Pancreas (tissue), 10 donors: ENCODE measurements around the gene NUDT5. TPM values are rescaled to one million over a fixed set of nuclear protein-coding genes. Genes with fewer than 3 reads are reported as not detected.

Source experiments
- ATAC-seq, 4 donors: fragments of 200-7000 bp; cut with Tn5 transposase; one replicate each; pipeline versions ENCODE4 v1.8.0 to v1.9.1; 2020; ENCODE audit warnings: mild to moderate bottlenecking in 4 of 4, moderate library complexity in 4 of 4
- DNase-seq, 6 donors: peaks; one replicate each; pipeline ENCODE4 v3.0.0-alpha.2; 2020
- FAIRE-seq: peaks from 2 replicates; lab custom pipeline; 2012; peaks lifted over from hg19 to GRCh38; lab: Jason Lieb, UNC
- H3K27ac ChIP-seq, 4 donors: fragments of 200-600 bp; sonication (generic); 1 replicate in 3 of 4; 2 replicates in 1 of 4; pipeline versions ENCODE4 v1.5.0 to v1.8.0; 2020
- H3K27me3 ChIP-seq, 4 donors: fragments of 200-600 bp; one replicate each; pipeline ENCODE4 v1.8.0; 2021
- H3K36me3 ChIP-seq, 3 donors: fragments of 200-600 bp; sonication (generic) in 1 of 3; one replicate each; pipeline versions ENCODE4 v1.5.0 to v1.8.0; 2020 to 2021
- H3K4me1 ChIP-seq, 3 donors: fragments of 200-600 bp; one replicate each; pipeline ENCODE4 v1.8.0; 2021
- H3K4me3 ChIP-seq, 4 donors: fragments of 200-600 bp; sonication (generic) in 2 of 4; one replicate each; pipeline versions ENCODE4 v1.5.0 to v1.8.0; 2020 to 2021
- H3K9me3 ChIP-seq, 4 donors: fragments of 200-600 bp; one replicate each; pipeline ENCODE4 v1.8.0; 2021
- WGBS, 2 donors: extraction: QIAGEN DNeasy Blood & Tissue Kit; methylation state at CpG; one replicate each; pipeline ENCODE4 v1.1.7; 2013; 5-methylcytosine and 5-hydroxymethylcytosine counted together
- intact Hi-C, 3 donors: fragments of 100-400 bp; cut with DNase I; formaldehyde crosslinking; loops; one replicate each; pipeline versions ENCODE4 v1.11.1 to v1.14.2; 2022
- polyA plus RNA-seq, 2 donors: library from polyadenylated mRNA; stranded (reverse); fragments of 200-250 nt; gene quantifications; one replicate each; pipeline ENCODE4 v1.2.3, GENCODE V29; 2013
- total RNA-seq, 6 donors: library from RNA; stranded (reverse); fragmentation: NEBNext Ultra II Directional in 4 of 6; extraction: Animal tissue kit (Norgen Biotek cat#: 25700) in 4 of 6; gene quantifications; one replicate each; pipeline versions ENCODE4 v1.2.1 to v1.2.4, GENCODE V29; 2021 to 2023
- TF ChIP-seq, protein P1 (sequence below), 4 donors: fragments of 200-600 bp; sonication (generic) in 3 of 4; IDR thresholded peaks; one replicate each; pipeline versions ENCODE4 v1.5.0 to v1.8.0; 2021; ENCODE audit warnings: antibody characterized with exemption in 4 of 4
- donor health status: healthy with polysubstance abuse.
- donor health status: DM: no; HTN: no; CAD: no; lungs with moderate emphysema.
- donor health status: DM: no; HTN: no; CAD: no.
- donor health status: control.
- donor health status: control.
- donor health status: Bipolar disorder and iron deficiency.
- donor health status: DM: yes; HTN: yes; CAD: no.
- donor health status: DM: no; HTN: no; CAD: no.
- donor health status: DM: no; HTN: no; CAD: no.
- donor health status: DM: yes; HTN: yes; CAD: no.

The NUDT5 gene
- total and polyA plus RNA-seq, 8 donors, result 9.1 to 20.0 (median 18.1) TPM

GRCh38 chr10:12191715-12192114, 4.0 kb downstream of the NUDT5 start:
- Histone ChIP-seq H3K9me3 (no peaks in the 10 kb centered on the region), H3K36me3 (no peaks in the 10 kb centered on the region), H3K4me1 (peaks cover under 1 to 6% (median 1%) of the 10 kb centered on the region in 3 donors), H3K27me3 (no peaks in the 10 kb centered on the region), H3K27ac (no peak overlapping the region), H3K4me3 (no peak overlapping the region)
- TF ChIP-seq, protein P1, sequence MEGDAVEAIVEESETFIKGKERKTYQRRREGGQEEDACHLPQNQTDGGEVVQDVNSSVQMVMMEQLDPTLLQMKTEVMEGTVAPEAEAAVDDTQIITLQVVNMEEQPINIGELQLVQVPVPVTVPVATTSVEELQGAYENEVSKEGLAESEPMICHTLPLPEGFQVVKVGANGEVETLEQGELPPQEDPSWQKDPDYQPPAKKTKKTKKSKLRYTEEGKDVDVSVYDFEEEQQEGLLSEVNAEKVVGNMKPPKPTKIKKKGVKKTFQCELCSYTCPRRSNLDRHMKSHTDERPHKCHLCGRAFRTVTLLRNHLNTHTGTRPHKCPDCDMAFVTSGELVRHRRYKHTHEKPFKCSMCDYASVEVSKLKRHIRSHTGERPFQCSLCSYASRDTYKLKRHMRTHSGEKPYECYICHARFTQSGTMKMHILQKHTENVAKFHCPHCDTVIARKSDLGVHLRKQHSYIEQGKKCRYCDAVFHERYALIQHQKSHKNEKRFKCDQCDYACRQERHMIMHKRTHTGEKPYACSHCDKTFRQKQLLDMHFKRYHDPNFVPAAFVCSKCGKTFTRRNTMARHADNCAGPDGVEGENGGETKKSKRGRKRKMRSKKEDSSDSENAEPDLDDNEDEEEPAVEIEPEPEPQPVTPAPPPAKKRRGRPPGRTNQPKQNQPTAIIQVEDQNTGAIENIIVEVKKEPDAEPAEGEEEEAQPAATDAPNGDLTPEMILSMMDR (IDR thresholded peaks at IDR 0.05), result no peak
- no peak for FAIRE-seq
- WGBS, 2 donors, result 49 to 51% methylated on average over 3 of the region's 3 CpGs
- intact Hi-C loops, result no loop called here
- no peak for ATAC-seq
- DNase-seq, result no peak

DNA sequence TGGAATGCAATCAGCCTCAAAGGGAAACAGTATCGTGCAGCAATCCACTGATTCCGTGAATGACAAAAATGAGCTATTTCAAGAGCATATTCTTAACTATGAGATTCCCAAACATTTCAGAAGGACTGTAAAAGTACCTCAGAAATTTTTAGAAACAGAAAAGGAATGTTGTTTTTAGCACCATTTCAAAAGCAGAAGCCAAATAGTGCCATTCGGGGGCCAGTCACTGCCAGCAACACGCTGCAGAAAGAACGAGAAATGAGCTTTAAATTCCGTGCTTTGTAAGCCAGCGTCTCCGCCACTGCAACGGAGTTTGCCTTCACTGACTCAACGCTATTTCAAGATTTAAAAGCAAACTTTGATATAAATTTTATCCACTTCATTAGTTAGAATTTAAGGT, 6.3 kb downstream of the NUDT5 start:
- no peak overlapping the region for H3K27ac ChIP-seq
- peaks cover 0 to 3% (median 0%) of the 10 kb centered on the region in 3 donors for H3K4me1 ChIP-seq
- no peaks in the 10 kb centered on the region for H3K27me3 ChIP-seq
- FAIRE-seq, result no peak
- intact Hi-C loops, result loop anchor here in 1 of 3 donors (10.0 kb wide), 1 partner anchor 395 kb away; no protein-coding TSS in a partner anchor
- DNase-seq, result no peak
- H3K9me3 ChIP-seq, result no peaks in the 10 kb centered on the region
- TF ChIP-seq, protein P1 (IDR thresholded peaks at IDR 0.05), result no peak
- ATAC-seq, result no peak
- 94 to 97% methylated on average over 10 of the region's 10 CpGs for WGBS, 2 donors
- peaks cover 0 to 18% (median 4%) of the 10 kb centered on the region in 3 donors for H3K36me3 ChIP-seq
- no peak overlapping the region for H3K4me3 ChIP-seq

- DNase-seq (no peak), FAIRE-seq (no peak), ATAC-seq (no peak)
- intact Hi-C loops, result loop anchor here in 1 of 3 donors (10.0 kb wide), 1 partner anchor 394 kb away; no protein-coding TSS in a partner anchor
- no peak overlapping the region for H3K4me3 ChIP-seq
- peaks cover 0 to 21% (median 4%) of the 10 kb centered on the region in 3 donors for H3K36me3 ChIP-seq
- H3K9me3 ChIP-seq, result no peaks in the 10 kb centered on the region
- H3K27me3 ChIP-seq, result no peaks in the 10 kb centered on the region
- TF ChIP-seq, protein P1 (IDR thresholded peaks at IDR 0.05), result no peak
- H3K4me1 ChIP-seq, result no peaks in the 10 kb centered on the region
- H3K27ac ChIP-seq, result no peak overlapping the region
- 79 to 87% methylated on average over 6 of the region's 6 CpGs for WGBS, 2 donors
Measured at GRCh38 chr10:12188656-12189055, 7.0 kb downstream of the NUDT5 start.

DNA sequence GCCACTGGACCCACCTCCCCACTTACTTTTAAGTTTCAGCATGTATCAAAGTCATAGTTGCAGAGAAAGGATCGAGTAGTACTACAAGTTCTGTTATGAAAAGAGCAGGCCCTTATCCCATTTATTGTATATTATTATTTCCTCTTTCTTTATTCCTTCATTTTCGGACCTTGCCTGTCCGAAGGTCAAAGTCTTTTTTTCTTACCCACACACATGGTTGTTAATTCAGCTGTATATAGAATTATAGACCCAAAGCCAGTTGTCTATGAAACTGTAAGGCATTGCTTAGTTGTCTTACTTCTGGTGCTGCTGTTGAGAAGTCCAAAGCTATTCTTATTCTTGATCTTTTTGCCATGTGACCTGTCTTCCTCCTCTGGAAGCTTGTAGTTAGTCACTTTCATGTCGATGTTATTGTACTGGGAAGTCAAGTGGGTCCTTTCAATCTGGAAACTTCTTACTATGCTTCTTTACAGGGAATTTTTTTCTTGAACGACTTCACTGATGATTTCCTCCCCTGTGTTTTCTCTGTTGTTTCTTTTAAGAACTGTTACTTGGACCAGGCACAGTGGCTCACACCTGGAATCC, 8.3 kb downstream of the NUDT5 start:
- intact Hi-C loops, result loop anchor here in 1 of 3 donors (10.0 kb wide), 1 partner anchor 393 kb away; no protein-coding TSS in a partner anchor
- TF ChIP-seq, protein P1 (IDR thresholded peaks at IDR 0.05), result no peak
- FAIRE-seq, result no peak

GRCh38 chr10:12186323-12186722, 9.4 kb downstream of the NUDT5 start:
- H3K27me3 ChIP-seq, result no peaks in the 10 kb centered on the region
- intact Hi-C loops, result loop anchor here in 1 of 3 donors (10.0 kb wide), 1 partner anchor 392 kb away; no protein-coding TSS in a partner anchor
- H3K27ac ChIP-seq, result no peak overlapping the region
- H3K4me1 ChIP-seq, result no peaks in the 10 kb centered on the region
- no peak for DNase-seq
- no peak overlapping the region for H3K4me3 ChIP-seq
- no peaks in the 10 kb centered on the region for H3K9me3 ChIP-seq
- ATAC-seq, result no peak
- TF ChIP-seq, protein P1 (IDR thresholded peaks at IDR 0.05), result no peak
- FAIRE-seq, result no peak
- peaks cover 0 to 29% (median 4%) of the 10 kb centered on the region in 3 donors for H3K36me3 ChIP-seq
- 88 to 89% methylated on average over 8 of the region's 8 CpGs for WGBS, 2 donors

More for the DNA sequence above, 8.3 kb downstream of the NUDT5 start:
- Histone ChIP-seq H3K36me3 (peaks cover 0 to 29% (median 4%) of the 10 kb centered on the region in 3 donors), H3K4me1 (no peaks in the 10 kb centered on the region), H3K27me3 (no peaks in the 10 kb centered on the region), H3K27ac (no peak overlapping the region), H3K9me3 (no peaks in the 10 kb centered on the region), H3K4me3 (no peak overlapping the region)
- 81 to 89% methylated on average over 5 of the region's 5 CpGs for WGBS, 2 donors
- no peak for DNase-seq
- ATAC-seq, result no peak
